ENCODE measurements around the gene ZFYVE26.
A peak's percentile ranks its signal among the peaks of the same experiment; 100 is the strongest.
"Not testable (repeated sequence)": the region's sequence is repeated elsewhere in the genome, so short reads cannot be mapped to it uniquely, and the experiment has no call there.

Gene ZFYVE26

DNA sequence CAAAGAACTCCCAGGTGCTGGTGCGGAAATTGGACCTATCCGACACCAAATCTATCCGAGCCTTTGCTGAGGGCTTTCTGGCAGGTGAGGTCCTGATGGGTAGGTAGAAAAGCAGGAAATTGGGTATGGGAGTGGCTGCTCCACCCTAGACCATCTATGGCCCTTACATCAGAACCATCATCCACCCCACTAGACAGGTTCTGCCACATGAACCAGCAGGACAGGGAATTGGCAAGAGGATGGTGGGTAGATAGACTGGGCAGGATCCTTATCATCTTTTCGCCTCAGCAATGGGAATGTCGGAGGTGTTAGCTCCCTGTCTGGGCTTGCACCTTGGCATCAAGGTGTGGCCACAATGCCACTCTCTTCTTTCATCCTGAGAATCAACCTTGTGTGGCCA is 91.2 kb downstream of the ZFYVE26 start:
- Histone ChIP-seq H3K36me3 (ENCODE audit: insufficient read depth) (no peaks in the 10 kb centered on the region), H3K9ac (no peak overlapping the region), H3K4me2 (no peak overlapping the region), H3K27me3 (ENCODE audit: insufficient read depth, low read depth) (no peaks in the 10 kb centered on the region), H2AFZ (ENCODE audit: low read depth) (no peak overlapping the region), H3K79me2 (ENCODE audit: insufficient read depth, low read depth) (no peaks in the 10 kb centered on the region), H3K4me3 (IDR thresholded peaks at IDR 0.05; ENCODE audit: insufficient read depth, low read depth, low read length) (no peak overlapping the region), H3K27ac (no peak overlapping the region), H3K4me1 (ENCODE audit: low read depth, poor library complexity, severe bottlenecking) (peaks cover 7% of the 10 kb centered on the region), H4K20me1 (ENCODE audit: insufficient read depth) (no peaks in the 10 kb centered on the region)
- TF ChIP-seq CTCF (conservative IDR thresholded peaks at IDR 0.05; ENCODE audit: low read depth, low read length) = no peak

DNA sequence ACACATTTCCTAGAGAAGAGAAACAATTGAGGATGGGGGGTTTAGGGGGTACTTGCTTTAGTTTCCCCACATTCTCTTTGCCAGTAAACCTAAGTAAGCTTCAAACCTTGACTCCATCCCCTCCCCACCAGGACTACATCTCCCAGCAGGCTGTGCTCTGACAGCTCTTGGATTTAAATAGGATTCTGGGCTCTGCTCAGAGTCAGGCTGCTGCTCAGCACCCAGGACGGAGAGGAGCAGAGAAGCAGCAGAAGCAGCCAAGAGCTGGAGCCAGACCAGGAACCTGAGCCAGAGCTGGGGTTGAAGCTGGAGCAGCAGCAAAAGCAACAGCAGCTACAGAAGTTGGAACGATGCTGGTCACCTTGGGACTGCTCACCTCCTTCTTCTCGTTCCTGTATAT is 94.1 kb downstream of the ZFYVE26 start:
- Histone ChIP-seq H2AFZ (ENCODE audit: low read depth) (no peak overlapping the region), H3K9ac (no peak overlapping the region)

DNA sequence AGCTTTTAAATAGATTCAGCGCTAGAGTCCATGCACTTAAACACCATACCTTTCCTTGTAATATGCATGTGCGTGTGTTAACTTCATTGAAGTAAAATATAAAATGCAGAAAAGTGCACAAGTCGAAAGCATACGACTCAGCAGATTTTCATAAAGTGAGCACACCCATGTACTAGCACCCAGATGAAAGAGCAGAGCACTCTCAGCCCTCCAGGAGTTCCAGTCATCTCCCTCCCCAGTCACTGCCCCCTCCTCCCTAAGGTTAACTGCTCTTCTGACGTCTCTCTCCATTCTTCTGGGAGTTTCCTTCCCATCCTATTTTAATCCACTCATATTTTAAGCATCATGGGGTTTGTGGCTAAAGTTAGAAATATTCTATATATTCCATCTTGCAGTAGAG is 94.5 kb downstream of the ZFYVE26 start:
- H4K20me1 ChIP-seq (ENCODE audit: insufficient read depth) = no peaks in the 10 kb centered on the region
- H3K4me1 ChIP-seq (ENCODE audit: low read depth, poor library complexity, severe bottlenecking) = peaks cover 17% of the 10 kb centered on the region
- no peaks in the 10 kb centered on the region for H3K27me3 ChIP-seq (ENCODE audit: insufficient read depth, low read depth)
- TF ChIP-seq CTCF (conservative IDR thresholded peaks at IDR 0.05; ENCODE audit: low read depth, low read length) = no peak
- no peaks in the 10 kb centered on the region for H3K79me2 ChIP-seq (ENCODE audit: insufficient read depth, low read depth)
- no peaks in the 10 kb centered on the region for H3K36me3 ChIP-seq (ENCODE audit: insufficient read depth)
- no peak overlapping the region for H3K27ac ChIP-seq
- no peak overlapping the region for H3K4me3 ChIP-seq (IDR thresholded peaks at IDR 0.05; ENCODE audit: insufficient read depth, low read depth, low read length)
- no peak overlapping the region for H3K9ac ChIP-seq
- no peak overlapping the region for H3K4me2 ChIP-seq
- no peak overlapping the region for H2AFZ ChIP-seq (ENCODE audit: low read depth)

More for the DNA sequence above, 94.1 kb downstream of the ZFYVE26 start:
- no peaks in the 10 kb centered on the region for H3K27me3 ChIP-seq (ENCODE audit: insufficient read depth, low read depth)
- no peak overlapping the region for H3K4me2 ChIP-seq
- no peaks in the 10 kb centered on the region for H3K79me2 ChIP-seq (ENCODE audit: insufficient read depth, low read depth)
- H3K4me3 ChIP-seq (IDR thresholded peaks at IDR 0.05; ENCODE audit: insufficient read depth, low read depth, low read length) = no peak overlapping the region
- no peaks in the 10 kb centered on the region for H4K20me1 ChIP-seq (ENCODE audit: insufficient read depth)
- H3K4me1 ChIP-seq (ENCODE audit: low read depth, poor library complexity, severe bottlenecking) = peaks cover 17% of the 10 kb centered on the region
- H3K27ac ChIP-seq = no peak overlapping the region
- no peaks in the 10 kb centered on the region for H3K36me3 ChIP-seq (ENCODE audit: insufficient read depth)
- TF ChIP-seq CTCF (conservative IDR thresholded peaks at IDR 0.05; ENCODE audit: low read depth, low read length) = no peak

GRCh38 chr14:67719866-67720265 is 96.5 kb downstream of the ZFYVE26 start:
- Histone ChIP-seq H3K4me2 (peak overlapping the region; percentile 40), H2AFZ (ENCODE audit: low read depth) (no peak overlapping the region), H4K20me1 (ENCODE audit: insufficient read depth) (no peaks in the 10 kb centered on the region), H3K27ac (peak overlapping the region; percentile 36; the same call in 1 of the 2 replicates), H3K4me3 (IDR thresholded peaks at IDR 0.05; ENCODE audit: insufficient read depth, low read depth, low read length) (no peak overlapping the region), H3K9ac (no peak overlapping the region), H3K4me1 (ENCODE audit: low read depth, poor library complexity, severe bottlenecking) (peaks cover 17% of the 10 kb centered on the region), H3K79me2 (ENCODE audit: insufficient read depth, low read depth) (no peaks in the 10 kb centered on the region), H3K27me3 (ENCODE audit: insufficient read depth, low read depth) (no peaks in the 10 kb centered on the region), H3K36me3 (ENCODE audit: insufficient read depth) (no peaks in the 10 kb centered on the region)
- TF ChIP-seq CTCF (conservative IDR thresholded peaks at IDR 0.05; ENCODE audit: low read depth, low read length) = no peak

DNA sequence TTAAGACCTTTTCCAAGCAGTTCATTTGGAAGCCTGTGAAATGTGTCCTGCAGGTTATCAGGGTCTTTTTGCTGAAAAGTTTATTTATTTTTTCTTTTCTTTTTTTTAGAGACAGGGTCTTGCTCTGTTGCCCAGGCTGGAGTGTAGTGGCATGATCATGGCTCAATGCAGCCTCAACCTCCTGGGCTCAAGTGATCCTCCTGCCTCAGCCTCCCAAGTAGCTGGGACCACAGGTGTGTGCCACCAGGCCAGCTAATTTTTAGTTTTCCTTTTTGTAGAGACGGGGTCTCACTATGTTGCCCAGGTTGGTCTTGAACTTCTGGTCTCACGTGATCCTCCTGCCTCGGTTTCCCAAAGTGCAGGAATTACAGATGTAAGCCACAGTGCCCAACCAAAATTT is 97.0 kb downstream of the ZFYVE26 start:
- H3K27ac ChIP-seq = peak overlapping the region; percentile 36; the same call in 1 of the 2 replicates
- not testable (repeated sequence) for H3K27me3 ChIP-seq (ENCODE audit: insufficient read depth, low read depth); H3K4me2 ChIP-seq; H3K36me3 ChIP-seq (ENCODE audit: insufficient read depth); H3K4me3 ChIP-seq (IDR thresholded peaks at IDR 0.05; ENCODE audit: insufficient read depth, low read depth, low read length); H4K20me1 ChIP-seq (ENCODE audit: insufficient read depth); H2AFZ ChIP-seq (ENCODE audit: low read depth); H3K79me2 ChIP-seq (ENCODE audit: insufficient read depth, low read depth); H3K9ac ChIP-seq
- peaks cover 17% of the 10 kb centered on the region for H3K4me1 ChIP-seq (ENCODE audit: low read depth, poor library complexity, severe bottlenecking)
